ENCODE results near the gene ASB13. TPM values are rescaled to one million over a fixed set of nuclear protein-coding genes. Genes with fewer than 3 reads are reported as not detected.

ASB13 gene
- total RNA-seq, 1 donor from 2014 or later = 17.5 TPM

Other genes with a start within 250 kb of the ASB13 start
- gene CALML5, start 167.0 kb downstream of the ASB13 start, total RNA-seq = not detected in 2 replicates
- not detected in 2 replicates for gene CALML3, start 141.6 kb downstream of the ASB13 start, total RNA-seq
- gene TASOR2, start 18.2 kb upstream of the ASB13 start, total RNA-seq = 81.7 and 82.4 TPM in 2 replicates
- gene GDI2, start 146.8 kb upstream of the ASB13 start, total RNA-seq = 581 and 665 TPM in 2 replicates
- 5.8 and 7.0 TPM in 2 replicates for gene ANKRD16, start 223.3 kb upstream of the ASB13 start, total RNA-seq
- gene FBH1, start 223.6 kb upstream of the ASB13 start, total RNA-seq = 127 and 145 TPM in 2 replicates